ENCODE data around the gene CABS1.

CABS1 gene

DNA sequence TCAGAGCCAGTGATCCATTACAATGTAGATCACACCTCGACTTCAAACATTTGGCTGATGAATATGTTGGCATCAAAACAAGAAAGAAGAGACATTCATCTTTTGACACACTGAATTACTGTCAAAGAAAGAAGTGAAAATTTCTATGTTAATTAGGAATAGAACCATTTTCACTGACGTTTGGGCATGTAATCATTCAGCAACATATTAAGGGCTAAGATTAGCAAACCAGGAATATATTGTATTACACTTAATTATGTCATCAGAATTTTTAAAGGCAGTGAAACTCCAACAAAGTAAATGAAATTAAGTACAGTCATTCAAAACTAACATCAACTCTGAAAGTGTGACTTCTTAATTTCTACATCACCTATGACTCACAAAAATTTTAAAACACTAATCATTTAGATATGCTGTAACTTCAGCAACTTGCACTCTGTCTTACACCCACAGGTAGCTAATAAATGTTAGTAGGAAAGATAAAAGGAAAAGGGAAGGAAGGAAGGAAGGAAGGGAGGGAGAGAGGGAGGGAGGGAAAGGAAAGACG is 24.4 kb downstream of the CABS1 start:
- TF ChIP-seq, protein P1, sequence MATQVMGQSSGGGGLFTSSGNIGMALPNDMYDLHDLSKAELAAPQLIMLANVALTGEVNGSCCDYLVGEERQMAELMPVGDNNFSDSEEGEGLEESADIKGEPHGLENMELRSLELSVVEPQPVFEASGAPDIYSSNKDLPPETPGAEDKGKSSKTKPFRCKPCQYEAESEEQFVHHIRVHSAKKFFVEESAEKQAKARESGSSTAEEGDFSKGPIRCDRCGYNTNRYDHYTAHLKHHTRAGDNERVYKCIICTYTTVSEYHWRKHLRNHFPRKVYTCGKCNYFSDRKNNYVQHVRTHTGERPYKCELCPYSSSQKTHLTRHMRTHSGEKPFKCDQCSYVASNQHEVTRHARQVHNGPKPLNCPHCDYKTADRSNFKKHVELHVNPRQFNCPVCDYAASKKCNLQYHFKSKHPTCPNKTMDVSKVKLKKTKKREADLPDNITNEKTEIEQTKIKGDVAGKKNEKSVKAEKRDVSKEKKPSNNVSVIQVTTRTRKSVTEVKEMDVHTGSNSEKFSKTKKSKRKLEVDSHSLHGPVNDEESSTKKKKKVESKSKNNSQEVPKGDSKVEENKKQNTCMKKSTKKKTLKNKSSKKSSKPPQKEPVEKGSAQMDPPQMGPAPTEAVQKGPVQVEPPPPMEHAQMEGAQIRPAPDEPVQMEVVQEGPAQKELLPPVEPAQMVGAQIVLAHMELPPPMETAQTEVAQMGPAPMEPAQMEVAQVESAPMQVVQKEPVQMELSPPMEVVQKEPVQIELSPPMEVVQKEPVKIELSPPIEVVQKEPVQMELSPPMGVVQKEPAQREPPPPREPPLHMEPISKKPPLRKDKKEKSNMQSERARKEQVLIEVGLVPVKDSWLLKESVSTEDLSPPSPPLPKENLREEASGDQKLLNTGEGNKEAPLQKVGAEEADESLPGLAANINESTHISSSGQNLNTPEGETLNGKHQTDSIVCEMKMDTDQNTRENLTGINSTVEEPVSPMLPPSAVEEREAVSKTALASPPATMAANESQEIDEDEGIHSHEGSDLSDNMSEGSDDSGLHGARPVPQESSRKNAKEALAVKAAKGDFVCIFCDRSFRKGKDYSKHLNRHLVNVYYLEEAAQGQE (IDR thresholded peaks at IDR 0.05; ENCODE audit: low read depth), result no peak
- TF ChIP-seq TEAD4 (IDR thresholded peaks at IDR 0.05), result no peak

DNA sequence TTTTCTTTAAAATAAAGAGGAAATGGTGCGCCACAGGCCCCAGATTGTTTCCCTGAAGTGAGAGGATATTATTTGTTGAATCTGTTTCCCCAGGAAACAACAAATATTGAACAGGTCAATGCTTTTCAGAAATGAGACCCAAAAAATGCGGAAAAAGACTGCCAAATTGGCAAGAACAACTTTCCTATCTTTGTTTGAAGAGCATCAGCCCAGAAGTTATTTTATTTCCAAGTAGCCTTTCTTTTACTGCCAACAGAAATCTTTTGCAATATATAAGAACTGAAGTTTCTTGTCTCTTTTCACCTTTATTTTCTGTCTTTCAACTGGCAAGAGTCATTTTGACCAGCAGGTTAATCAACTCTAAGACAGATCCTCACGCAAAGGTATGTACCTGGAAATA is 25.7 kb downstream of the CABS1 start, which contains the start of gene SMR3A:
Gene SMR3A (plus strand): TSS at position 301 of the 400 bp plus-strand sequence. CDS start 1,356 bp downstream, outside the sequence.
- TF ChIP-seq, protein P2, sequence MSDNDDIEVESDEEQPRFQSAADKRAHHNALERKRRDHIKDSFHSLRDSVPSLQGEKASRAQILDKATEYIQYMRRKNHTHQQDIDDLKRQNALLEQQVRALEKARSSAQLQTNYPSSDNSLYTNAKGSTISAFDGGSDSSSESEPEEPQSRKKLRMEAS (IDR thresholded peaks at IDR 0.05), result no peak
- TF ChIP-seq RAD21 (IDR thresholded peaks at IDR 0.05; ENCODE audit: low read depth), result no peak
- TF ChIP-seq, protein P1 (IDR thresholded peaks at IDR 0.05; ENCODE audit: low read depth), result no peak
- no peak for TF ChIP-seq CEBPB (IDR thresholded peaks at IDR 0.05)
- no peak for TF ChIP-seq TCF12 (IDR thresholded peaks at IDR 0.05; ENCODE audit: low read depth)
- no peak for TF ChIP-seq EGR1 (IDR thresholded peaks at IDR 0.05)
- no peak for TF ChIP-seq FOXM1 (IDR thresholded peaks at IDR 0.05; ENCODE audit: borderline replicate concordance, low read depth)

DNA sequence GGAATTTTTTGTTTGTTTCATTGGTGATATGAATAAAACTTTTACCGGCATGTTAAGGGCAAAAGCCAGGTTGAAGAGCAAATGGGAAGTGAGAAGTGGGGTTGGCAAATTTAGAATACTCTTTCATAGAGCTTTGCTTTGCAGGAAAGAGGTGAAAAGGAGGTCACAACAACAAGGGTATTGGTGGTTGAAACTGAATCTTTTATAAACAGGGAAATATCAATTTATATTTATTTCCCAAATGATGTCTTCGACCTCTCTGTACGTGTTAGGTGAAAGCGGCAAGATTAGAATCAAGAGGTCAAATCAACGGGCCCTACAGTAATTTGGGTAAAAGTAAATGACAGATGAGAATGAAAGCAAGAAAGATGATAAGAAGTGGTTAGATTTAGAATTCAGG is 29.2 kb downstream of the CABS1 start:
- TF ChIP-seq TCF12 (IDR thresholded peaks at IDR 0.05; ENCODE audit: low read depth) (no peak), EGR1 (IDR thresholded peaks at IDR 0.05) (no peak), YY1 (IDR thresholded peaks at IDR 0.05; ENCODE audit: low read depth) (no peak), TAF1 (IDR thresholded peaks at IDR 0.05; ENCODE audit: low read depth) (no peak), NFIC (IDR thresholded peaks at IDR 0.05) (no peak), FOXM1 (IDR thresholded peaks at IDR 0.05; ENCODE audit: borderline replicate concordance, low read depth) (no peak), RAD21 (IDR thresholded peaks at IDR 0.05; ENCODE audit: low read depth) (no peak), ZBTB7A (IDR thresholded peaks at IDR 0.05; ENCODE audit: low read depth) (no peak), CREB1 (IDR thresholded peaks at IDR 0.05; ENCODE audit: low read depth) (no peak), EP300 (IDR thresholded peaks at IDR 0.05; ENCODE audit: borderline replicate concordance) (no peak), CEBPB (IDR thresholded peaks at IDR 0.05) (no peak)
- TF ChIP-seq, protein P3, sequence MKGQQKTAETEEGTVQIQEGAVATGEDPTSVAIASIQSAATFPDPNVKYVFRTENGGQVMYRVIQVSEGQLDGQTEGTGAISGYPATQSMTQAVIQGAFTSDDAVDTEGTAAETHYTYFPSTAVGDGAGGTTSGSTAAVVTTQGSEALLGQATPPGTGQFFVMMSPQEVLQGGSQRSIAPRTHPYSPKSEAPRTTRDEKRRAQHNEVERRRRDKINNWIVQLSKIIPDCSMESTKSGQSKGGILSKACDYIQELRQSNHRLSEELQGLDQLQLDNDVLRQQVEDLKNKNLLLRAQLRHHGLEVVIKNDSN (IDR thresholded peaks at IDR 0.05), result no peak
- TF ChIP-seq, protein P2 (IDR thresholded peaks at IDR 0.05), result no peak

DNA sequence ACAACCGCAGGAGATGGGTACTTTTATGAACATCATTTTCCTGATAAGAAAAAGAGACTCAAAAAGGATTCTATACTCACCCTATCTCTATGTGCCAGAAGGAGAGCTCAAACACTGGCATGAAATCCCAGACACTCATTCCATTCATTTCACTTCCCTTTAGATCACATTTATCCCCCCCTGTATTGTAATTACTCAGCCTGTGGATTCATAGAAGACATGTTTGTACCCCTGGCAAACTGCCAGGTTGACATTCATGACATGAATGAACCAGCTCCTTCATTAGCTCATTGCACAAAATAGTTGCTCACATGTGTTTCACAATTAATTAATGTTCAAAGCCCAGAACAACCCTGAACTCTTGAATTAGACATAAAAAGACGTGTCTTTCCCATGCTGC is 30.7 kb downstream of the CABS1 start:
- TF ChIP-seq YY1 (IDR thresholded peaks at IDR 0.05; ENCODE audit: low read depth) (no peak), FOXM1 (IDR thresholded peaks at IDR 0.05; ENCODE audit: borderline replicate concordance, low read depth) (no peak), TEAD4 (IDR thresholded peaks at IDR 0.05) (no peak), ZBTB7A (IDR thresholded peaks at IDR 0.05; ENCODE audit: low read depth) (no peak), NFIC (IDR thresholded peaks at IDR 0.05) (no peak), EP300 (IDR thresholded peaks at IDR 0.05; ENCODE audit: borderline replicate concordance) (no peak), CEBPB (IDR thresholded peaks at IDR 0.05) (no peak), EGR1 (IDR thresholded peaks at IDR 0.05) (no peak), TCF12 (IDR thresholded peaks at IDR 0.05; ENCODE audit: low read depth) (no peak), TAF1 (IDR thresholded peaks at IDR 0.05; ENCODE audit: low read depth) (no peak), RAD21 (IDR thresholded peaks at IDR 0.05; ENCODE audit: low read depth) (no peak), CREB1 (IDR thresholded peaks at IDR 0.05; ENCODE audit: low read depth) (no peak)
- TF ChIP-seq, protein P2 (IDR thresholded peaks at IDR 0.05), result no peak
- TF ChIP-seq, protein P1 (IDR thresholded peaks at IDR 0.05; ENCODE audit: low read depth), result no peak
- TF ChIP-seq, protein P3 (IDR thresholded peaks at IDR 0.05), result no peak
